Adrenal gland (tissue), 5 donors: ENCODE data around the gene CENPU.

ENCODE experiments used
- CTCF ChIP-seq, 6 experiments: fragments of 450-650 bp in 4 of 6; fragments of 200-600 bp in 2 of 6; sonication (generic) in 1 of 6; IDR thresholded peaks; 1 replicate in 5 of 6; 2 replicates in 1 of 6; pipeline versions ENCODE4 v1.5.1 to v1.8.0; 2016 to 2021; ENCODE audit warnings: antibody characterized with exemption in 6 of 6, mild to moderate bottlenecking in 2 of 6, moderate library complexity in 1 of 6
- POLR2A ChIP-seq, 2 donors: fragments of 450-650 bp; IDR thresholded peaks; one replicate each; pipeline ENCODE4 v1.6.1; 2017; ENCODE audit warnings: antibody characterized with exemption in 2 of 2, mild to moderate bottlenecking in 2 of 2, moderate library complexity in 1 of 2
- donor health status: DM: no; HTN: no; CAD: no.

DNA sequence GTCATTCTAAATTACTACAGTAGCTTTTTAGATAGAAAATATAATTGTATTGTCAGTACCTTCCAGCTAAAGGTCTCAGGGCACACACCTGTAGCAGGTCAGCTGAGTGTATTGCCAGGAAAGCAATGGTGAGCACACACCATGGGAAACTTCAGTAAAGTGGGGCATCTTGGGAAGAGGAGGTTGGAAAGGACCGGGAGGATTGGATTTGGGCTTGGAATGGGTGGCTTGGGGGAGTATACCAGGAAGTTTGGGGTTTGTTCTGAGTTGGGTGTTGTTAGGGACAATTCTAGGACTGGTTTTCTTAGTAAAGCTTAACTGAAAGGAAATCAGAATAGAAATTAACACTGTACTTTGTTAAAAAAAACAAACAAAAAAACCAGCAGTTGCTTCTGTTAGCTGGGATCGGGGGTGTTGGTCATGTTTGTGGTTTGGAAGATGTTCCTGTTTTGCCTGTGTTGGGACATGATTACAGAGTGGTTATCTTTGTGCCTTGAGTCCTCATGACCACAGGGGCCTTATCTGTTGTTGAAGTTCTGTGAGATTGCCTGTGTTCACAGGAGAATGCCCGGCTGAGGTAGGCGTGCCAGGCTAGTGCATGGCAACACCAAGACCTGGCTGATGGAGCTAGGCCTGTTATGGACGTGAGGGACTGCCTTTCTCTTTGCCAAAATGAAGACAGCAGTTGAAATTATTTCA lies 49.3 kb downstream of the CENPU start:
- TF ChIP-seq CTCF (IDR thresholded peaks at IDR 0.05) (no peak), POLR2A (IDR thresholded peaks at IDR 0.05) (no peak)
